GM12801 (cell line): Measurements from ENCODE around the gene L1CAM.

ENCODE experiments used
- CTCF ChIP-seq: IDR thresholded peaks from one replicate; pipeline ENCODE4 v1.5.1; 2011; ENCODE audit warnings: control low read depth; ENCODE audit not compliant: insufficient read length; ENCODE audit errors: extremely low read depth

The L1CAM gene

GRCh38 chrX:153922932-153923857, 37.2 kb upstream of the L1CAM start:
- TF ChIP-seq CTCF: no peak

- no peak for TF ChIP-seq CTCF
Measured at GRCh38 chrX:153921511-153922446, 35.8 kb upstream of the L1CAM start.

GRCh38 chrX:153921070-153921469, 35.1 kb upstream of the L1CAM start:
- TF ChIP-seq CTCF: no peak

- no peak for TF ChIP-seq CTCF
Measured at GRCh38 chrX:153920546-153920945, 34.6 kb upstream of the L1CAM start.

GRCh38 chrX:153919281-153919680, 33.3 kb upstream of the L1CAM start:
- TF ChIP-seq CTCF: no peak

DNA sequence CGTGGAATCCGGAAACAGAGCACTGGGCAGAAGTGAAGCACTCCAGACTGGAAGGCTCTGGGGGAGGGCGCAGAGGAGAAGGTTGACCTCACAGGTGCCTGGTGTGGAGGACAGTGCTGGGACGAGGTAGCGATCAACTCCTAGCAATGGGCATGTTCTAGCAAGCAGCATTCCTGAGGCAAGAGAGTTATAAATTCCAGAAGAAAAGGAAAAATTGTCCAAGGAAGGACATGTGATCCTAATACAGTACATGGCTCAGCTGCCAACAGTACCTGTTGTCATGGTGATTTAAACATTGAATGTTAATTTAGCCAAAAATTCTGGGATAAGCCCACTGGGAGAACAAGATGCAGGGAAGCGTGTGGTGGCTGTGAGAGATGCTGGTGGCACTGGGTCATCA, 31.9 kb upstream of the L1CAM start:
- TF ChIP-seq CTCF: no peak

DNA sequence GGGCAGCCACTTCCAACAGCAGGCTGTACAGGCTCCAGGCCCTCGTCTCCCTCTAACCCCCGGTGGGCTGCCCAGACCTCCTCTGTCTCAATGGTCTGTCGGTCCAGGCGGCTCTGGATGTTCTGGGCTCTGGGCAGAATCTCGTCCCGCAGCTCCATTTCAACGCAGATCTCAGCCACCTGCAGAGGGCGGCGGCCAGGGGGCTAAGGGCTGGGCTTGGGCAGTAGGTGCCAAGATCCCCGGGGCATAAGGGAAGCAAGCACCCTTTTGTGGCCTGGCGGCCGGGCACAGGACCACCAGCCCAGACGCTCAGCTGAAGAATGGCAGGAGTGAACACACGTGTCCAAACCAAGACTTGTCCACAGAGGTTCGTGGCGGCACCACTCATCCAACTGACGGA, 27.7 kb upstream of the L1CAM start:
- no peak for TF ChIP-seq CTCF
